DND-41 (cell line): ENCODE measurements around the gene SRRM1.
"Not testable (repeated sequence)": the region's sequence is repeated elsewhere in the genome, so short reads cannot be mapped to it uniquely, and the experiment has no call there.

Experiments used
- EZH2 ChIP-seq: IDR thresholded peaks from 3 replicates; pipeline ENCODE4 v1.6.1; 2012; ENCODE audit warnings: borderline replicate concordance, low read depth, mild to moderate bottlenecking, moderate library complexity, low read length, inconsistent platforms; ENCODE audit not compliant: severe bottlenecking
- TF ChIP-seq, protein P1 (sequence below): IDR thresholded peaks from 2 replicates; pipeline ENCODE4 v1.5.1; 2012; ENCODE audit warnings: borderline replicate concordance, low read length, moderate library complexity, mild to moderate bottlenecking; ENCODE audit not compliant: poor library complexity, severe bottlenecking; ENCODE audit errors: extremely low read depth

DNA sequence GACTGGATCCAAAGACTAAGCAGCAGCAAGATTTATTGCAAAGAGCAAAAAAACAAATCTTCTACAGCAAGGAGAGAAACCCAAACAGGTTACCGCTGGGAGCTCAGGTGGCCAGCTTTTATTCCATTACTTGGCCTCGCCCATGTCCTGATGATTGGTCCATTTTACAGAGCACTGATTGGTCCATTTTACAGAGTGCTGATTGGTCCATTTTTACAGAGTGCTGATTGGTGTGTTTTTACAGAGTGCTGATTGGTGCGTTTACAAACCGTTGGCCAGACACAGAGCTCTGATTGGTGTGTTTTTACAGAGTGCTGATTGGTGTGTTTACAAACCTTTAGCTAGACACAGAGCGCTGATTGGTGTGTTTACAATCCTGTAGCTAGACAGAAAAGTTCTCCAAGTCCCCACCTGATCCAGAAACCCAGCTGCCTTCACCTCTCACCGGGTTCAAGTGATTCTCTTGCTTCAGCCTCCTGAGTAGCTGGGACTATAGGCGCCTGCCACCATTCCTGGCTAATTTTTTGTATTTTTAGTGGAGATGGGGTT is 54.4 kb downstream of the SRRM1 start:
- TF ChIP-seq, protein P1, sequence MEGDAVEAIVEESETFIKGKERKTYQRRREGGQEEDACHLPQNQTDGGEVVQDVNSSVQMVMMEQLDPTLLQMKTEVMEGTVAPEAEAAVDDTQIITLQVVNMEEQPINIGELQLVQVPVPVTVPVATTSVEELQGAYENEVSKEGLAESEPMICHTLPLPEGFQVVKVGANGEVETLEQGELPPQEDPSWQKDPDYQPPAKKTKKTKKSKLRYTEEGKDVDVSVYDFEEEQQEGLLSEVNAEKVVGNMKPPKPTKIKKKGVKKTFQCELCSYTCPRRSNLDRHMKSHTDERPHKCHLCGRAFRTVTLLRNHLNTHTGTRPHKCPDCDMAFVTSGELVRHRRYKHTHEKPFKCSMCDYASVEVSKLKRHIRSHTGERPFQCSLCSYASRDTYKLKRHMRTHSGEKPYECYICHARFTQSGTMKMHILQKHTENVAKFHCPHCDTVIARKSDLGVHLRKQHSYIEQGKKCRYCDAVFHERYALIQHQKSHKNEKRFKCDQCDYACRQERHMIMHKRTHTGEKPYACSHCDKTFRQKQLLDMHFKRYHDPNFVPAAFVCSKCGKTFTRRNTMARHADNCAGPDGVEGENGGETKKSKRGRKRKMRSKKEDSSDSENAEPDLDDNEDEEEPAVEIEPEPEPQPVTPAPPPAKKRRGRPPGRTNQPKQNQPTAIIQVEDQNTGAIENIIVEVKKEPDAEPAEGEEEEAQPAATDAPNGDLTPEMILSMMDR, result not testable (repeated sequence)
- not testable (repeated sequence) for TF ChIP-seq EZH2
